ENCODE results near the gene DLG5.

DNA sequence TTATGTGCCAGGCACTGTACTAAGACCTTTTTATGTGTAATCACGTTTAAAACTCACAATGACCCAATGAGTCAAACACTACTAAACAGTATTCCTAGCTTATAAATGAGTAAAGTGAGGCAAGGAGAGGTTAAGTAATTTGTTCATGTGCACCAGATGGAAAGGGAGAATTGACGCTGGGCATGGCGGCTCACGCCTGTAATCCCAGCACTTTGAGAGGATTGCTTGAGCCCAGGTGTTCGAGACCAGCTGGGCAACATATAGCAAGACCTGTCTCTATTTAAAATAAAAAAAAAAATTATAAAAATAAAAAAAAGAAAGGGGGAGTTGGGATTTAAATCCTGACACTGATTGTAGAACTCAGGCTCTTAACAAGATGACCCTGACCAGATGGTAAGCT, 46.7 kb upstream of the DLG5 start:
- TF ChIP-seq, protein P1, sequence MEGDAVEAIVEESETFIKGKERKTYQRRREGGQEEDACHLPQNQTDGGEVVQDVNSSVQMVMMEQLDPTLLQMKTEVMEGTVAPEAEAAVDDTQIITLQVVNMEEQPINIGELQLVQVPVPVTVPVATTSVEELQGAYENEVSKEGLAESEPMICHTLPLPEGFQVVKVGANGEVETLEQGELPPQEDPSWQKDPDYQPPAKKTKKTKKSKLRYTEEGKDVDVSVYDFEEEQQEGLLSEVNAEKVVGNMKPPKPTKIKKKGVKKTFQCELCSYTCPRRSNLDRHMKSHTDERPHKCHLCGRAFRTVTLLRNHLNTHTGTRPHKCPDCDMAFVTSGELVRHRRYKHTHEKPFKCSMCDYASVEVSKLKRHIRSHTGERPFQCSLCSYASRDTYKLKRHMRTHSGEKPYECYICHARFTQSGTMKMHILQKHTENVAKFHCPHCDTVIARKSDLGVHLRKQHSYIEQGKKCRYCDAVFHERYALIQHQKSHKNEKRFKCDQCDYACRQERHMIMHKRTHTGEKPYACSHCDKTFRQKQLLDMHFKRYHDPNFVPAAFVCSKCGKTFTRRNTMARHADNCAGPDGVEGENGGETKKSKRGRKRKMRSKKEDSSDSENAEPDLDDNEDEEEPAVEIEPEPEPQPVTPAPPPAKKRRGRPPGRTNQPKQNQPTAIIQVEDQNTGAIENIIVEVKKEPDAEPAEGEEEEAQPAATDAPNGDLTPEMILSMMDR (IDR thresholded peaks at IDR 0.05; ENCODE audit: insufficient read depth, low read depth, low read length), result no peak
- no peak for TF ChIP-seq EZH2 (IDR thresholded peaks at IDR 0.05; ENCODE audit: insufficient read depth, low read length)

All from astrocyte (in vitro differentiated cells and primary cell).